HEK293T (cell line): ENCODE results near the gene BBX.

ENCODE experiments used
- ARNT ChIP-seq: fragments of 450-650 bp; IDR thresholded peaks from 2 replicates; pipeline ENCODE4 v1.6.1; 2017; ENCODE audit warnings: mild to moderate bottlenecking
- BHLHE40 ChIP-seq: fragments of 450-650 bp; IDR thresholded peaks from 2 replicates; pipeline ENCODE4 v1.6.1; 2016; ENCODE audit warnings: mild to moderate bottlenecking, moderate library complexity, borderline replicate concordance
- CTBP1 ChIP-seq: fragments of 450-650 bp; IDR thresholded peaks from 2 replicates; pipeline ENCODE4 v1.6.1; 2016; ENCODE audit warnings: borderline replicate concordance
- ELF4 ChIP-seq: fragments of 450-650 bp; IDR thresholded peaks from 2 replicates; pipeline ENCODE4 v1.6.1; 2017; ENCODE audit warnings: antibody characterized with exemption
- FOXK2 ChIP-seq: fragments of 450-650 bp; IDR thresholded peaks from 2 replicates; pipeline ENCODE4 v1.6.1; 2016; ENCODE audit warnings: mild to moderate bottlenecking
- FOXM1 ChIP-seq: fragments of 450-650 bp; IDR thresholded peaks from 2 replicates; pipeline ENCODE4 v1.6.1; 2017; ENCODE audit warnings: mild to moderate bottlenecking, borderline replicate concordance
- HDGF ChIP-seq: fragments of 450-650 bp; IDR thresholded peaks from 2 replicates; pipeline ENCODE4 v1.6.1; 2017; ENCODE audit warnings: antibody characterized with exemption, borderline replicate concordance
- L3MBTL2 ChIP-seq: fragments of 450-650 bp; conservative IDR thresholded peaks from 2 replicates; pipeline ENCODE4 v1.6.1; 2016; ENCODE audit warnings: mild to moderate bottlenecking
- NFRKB ChIP-seq: fragments of 450-650 bp; IDR thresholded peaks from 2 replicates; pipeline ENCODE4 v1.6.1; 2016; ENCODE audit warnings: mild to moderate bottlenecking, moderate library complexity
- SP1 ChIP-seq: fragments of 450-650 bp; IDR thresholded peaks from 2 replicates; pipeline ENCODE4 v1.6.1; 2017
- SUZ12 ChIP-seq: fragments of 450-650 bp; IDR thresholded peaks from 2 replicates; pipeline ENCODE4 v1.6.1; 2016; ENCODE audit warnings: mild to moderate bottlenecking
- TARDBP ChIP-seq: fragments of 450-650 bp; IDR thresholded peaks from 2 replicates; pipeline ENCODE4 v1.6.1; 2016

DNA sequence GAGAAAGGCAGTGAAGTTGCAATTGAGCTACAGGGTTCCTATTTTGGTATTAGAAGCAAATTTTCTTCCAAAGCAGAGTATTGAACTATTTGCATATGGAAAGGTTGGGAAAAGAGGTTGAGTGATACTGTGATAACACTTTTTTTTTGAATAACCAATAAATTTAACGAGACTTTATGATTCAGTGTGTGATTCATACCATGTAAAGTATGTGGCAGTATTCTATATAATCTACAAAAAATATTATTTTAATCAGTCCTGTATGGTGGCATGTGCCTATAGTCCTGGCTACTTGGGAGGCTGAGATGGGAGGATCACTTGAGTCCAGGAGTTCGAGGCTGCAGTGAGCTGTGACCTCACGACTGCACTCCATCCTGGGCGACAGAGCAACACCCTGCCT, 206.9 kb downstream of the BBX start:
- no peak for TF ChIP-seq TARDBP
- no peak for TF ChIP-seq ELF4
- TF ChIP-seq FOXM1: no peak
- no peak for TF ChIP-seq NFRKB
- TF ChIP-seq SUZ12: no peak
- no peak for TF ChIP-seq SP1
- TF ChIP-seq L3MBTL2: no peak
- TF ChIP-seq ARNT: no peak
- no peak for TF ChIP-seq FOXK2
- TF ChIP-seq BHLHE40: no peak
- no peak for TF ChIP-seq HDGF
- TF ChIP-seq CTBP1: no peak
